Gastrocnemius medialis (tissue), 4 donors: ENCODE results near the gene KRT80. TPM values are rescaled to one million over a fixed set of nuclear protein-coding genes. Genes with fewer than 3 reads are reported as not detected.

Experiments
- ATAC-seq, 2 donors: fragments of 150-250 bp; one replicate each; pipeline ENCODE4 v1.9.1; 2016
- DNase-seq, 2 donors: peaks; one replicate each; pipeline ENCODE4 v3.0.0-alpha.2; 2019
- H3K27ac ChIP-seq, 4 donors: fragments of 200-600 bp; sonication (generic); 1 replicate in 1 of 4; 2 replicates in 3 of 4; pipeline ENCODE4 v1.5.1; 2016 to 2018; ENCODE audit warnings: mild to moderate bottlenecking in 2 of 4, moderate library complexity in 1 of 4
- H3K27me3 ChIP-seq, 3 donors: fragments of 200-600 bp; sonication (generic) in 2 of 3; 1 replicate in 1 of 3; 2 replicates in 2 of 3; pipeline versions ENCODE4 v1.5.1 to v1.6.0; 2016 to 2019; ENCODE audit warnings: mild to moderate bottlenecking in 1 of 3, moderate library complexity in 1 of 3
- H3K36me3 ChIP-seq, 2 donors: fragments of 200-600 bp; sonication (generic) in 1 of 2; one replicate each; pipeline ENCODE4 v1.5.1; 2017 to 2018
- H3K4me1 ChIP-seq, 2 donors: fragments of 200-600 bp; sonication (generic) in 1 of 2; one replicate each; pipeline ENCODE4 v1.5.1; 2016 to 2017; ENCODE audit warnings: mild to moderate bottlenecking in 2 of 2
- H3K4me3 ChIP-seq, 4 donors: fragments of 200-600 bp; sonication (generic) in 3 of 4; 1 replicate in 1 of 4; 2 replicates in 3 of 4; pipeline ENCODE4 v1.5.1; 2016 to 2019; ENCODE audit warnings: mild to moderate bottlenecking in 2 of 4
- H3K9me3 ChIP-seq, 3 donors: fragments of 200-600 bp; sonication (generic) in 2 of 3; 1 replicate in 1 of 3; 2 replicates in 2 of 3; pipeline ENCODE4 v1.5.1; 2016 to 2019
- POLR2A ChIP-seq, 2 donors: fragments of 450-650 bp; IDR thresholded peaks; one replicate each; pipeline ENCODE4 v1.6.1; 2017; ENCODE audit warnings: antibody characterized with exemption in 2 of 2, mild to moderate bottlenecking in 2 of 2, moderate library complexity in 2 of 2
- in situ Hi-C, 4 donors: fragments of 200-750 bp; cut with MboI; loops; one replicate each; pipeline versions ENCODE4 v1.15.0 to v1.8.0; 2017; ENCODE audit warnings: low sequenced_read_pairs in 4 of 4
- intact Hi-C: fragments of 100-400 bp; cut with DNase I; formaldehyde crosslinking; loops from one replicate; pipeline ENCODE4 v1.15.1; 2023; ENCODE audit warnings: low total_unique reads
- total RNA-seq, 4 donors: library from RNA; depleted of rRNA; stranded (reverse); fragments of >200 nt; gene quantifications; one replicate each; pipeline versions ENCODE4 v1.1.0 to v1.2.3, GENCODE V29; 2016
- TF ChIP-seq, protein P1 (sequence below), 5 experiments: fragments of 450-650 bp in 3 of 5; fragments of 200-600 bp in 2 of 5; sonication (generic) in 2 of 5; IDR thresholded peaks in 4 of 5; conservative IDR thresholded peaks in 1 of 5; 1 replicate in 4 of 5; 2 replicates in 1 of 5; pipeline ENCODE4 v1.5.1; 2016 to 2019; ENCODE audit warnings: antibody characterized with exemption in 5 of 5, mild to moderate bottlenecking in 3 of 5, moderate library complexity in 3 of 5

KRT80 gene
- total RNA-seq, 4 donors from 2014 or later, result 0.13 to 0.26 TPM; not detected in 2

DNA sequence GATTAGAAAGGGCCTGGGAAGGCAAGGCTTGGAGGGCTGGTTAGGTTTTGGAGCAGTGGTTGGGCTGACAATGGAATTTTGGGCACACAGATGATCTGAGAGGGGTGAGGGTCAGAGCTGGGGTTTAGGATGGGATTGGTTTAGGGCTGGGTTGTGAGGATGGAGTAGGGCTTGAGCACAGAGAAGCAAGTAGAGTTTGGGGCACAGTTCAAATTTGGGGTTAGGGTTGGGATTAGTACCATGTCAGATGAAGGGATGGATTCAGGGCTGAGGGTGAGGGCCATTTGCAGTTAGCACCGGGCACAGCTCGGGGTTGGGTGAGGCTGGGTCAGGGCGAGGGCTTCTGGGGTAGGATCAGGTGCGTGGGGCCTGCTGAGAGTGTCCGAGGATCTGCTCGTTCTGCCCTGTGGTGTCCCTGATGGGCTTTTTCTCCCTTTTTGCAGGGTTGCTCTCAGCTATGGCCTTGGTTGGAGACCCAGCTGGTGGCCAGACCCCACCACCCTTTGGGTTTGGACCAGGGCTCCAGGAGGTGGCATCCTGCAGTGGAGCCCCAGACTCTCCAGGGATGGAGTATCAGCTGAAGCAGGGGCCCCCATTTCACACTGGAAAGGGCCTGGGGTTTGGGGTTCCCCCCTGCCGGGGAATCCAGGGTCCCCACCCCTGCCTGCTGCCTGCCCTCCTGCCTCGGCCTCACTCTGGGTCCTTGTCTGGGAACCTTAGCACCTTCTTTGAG lies 45.6 kb downstream of the KRT80 start:
- in situ Hi-C loops, result no loop called here
- no peak for TF ChIP-seq POLR2A (IDR thresholded peaks at IDR 0.05)
- TF ChIP-seq, protein P1, sequence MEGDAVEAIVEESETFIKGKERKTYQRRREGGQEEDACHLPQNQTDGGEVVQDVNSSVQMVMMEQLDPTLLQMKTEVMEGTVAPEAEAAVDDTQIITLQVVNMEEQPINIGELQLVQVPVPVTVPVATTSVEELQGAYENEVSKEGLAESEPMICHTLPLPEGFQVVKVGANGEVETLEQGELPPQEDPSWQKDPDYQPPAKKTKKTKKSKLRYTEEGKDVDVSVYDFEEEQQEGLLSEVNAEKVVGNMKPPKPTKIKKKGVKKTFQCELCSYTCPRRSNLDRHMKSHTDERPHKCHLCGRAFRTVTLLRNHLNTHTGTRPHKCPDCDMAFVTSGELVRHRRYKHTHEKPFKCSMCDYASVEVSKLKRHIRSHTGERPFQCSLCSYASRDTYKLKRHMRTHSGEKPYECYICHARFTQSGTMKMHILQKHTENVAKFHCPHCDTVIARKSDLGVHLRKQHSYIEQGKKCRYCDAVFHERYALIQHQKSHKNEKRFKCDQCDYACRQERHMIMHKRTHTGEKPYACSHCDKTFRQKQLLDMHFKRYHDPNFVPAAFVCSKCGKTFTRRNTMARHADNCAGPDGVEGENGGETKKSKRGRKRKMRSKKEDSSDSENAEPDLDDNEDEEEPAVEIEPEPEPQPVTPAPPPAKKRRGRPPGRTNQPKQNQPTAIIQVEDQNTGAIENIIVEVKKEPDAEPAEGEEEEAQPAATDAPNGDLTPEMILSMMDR (IDR thresholded peaks at IDR 0.05 in 4 of 5, conservative IDR thresholded peaks at IDR 0.05 in 1 of 5), result no peak
- no peaks in the 10 kb centered on the region for H3K9me3 ChIP-seq
- H3K4me1 ChIP-seq, result peaks cover 14 to 26% of the 10 kb centered on the region in 2 donors
- ATAC-seq (no peak), DNase-seq (no peak)
- intact Hi-C loops, result loop anchor here (5.0 kb wide), 1 partner anchor 136 kb away; no protein-coding TSS in a partner anchor
- H3K36me3 ChIP-seq, result no peaks in the 10 kb centered on the region
- no peaks in the 10 kb centered on the region for H3K27me3 ChIP-seq
- no peak overlapping the region for H3K4me3 ChIP-seq
- peak overlapping the region; percentile 60 to 90 (median 82) for H3K27ac ChIP-seq

- no peak for DNase-seq
- ATAC-seq, result no peak
- TF ChIP-seq, protein P1 (IDR thresholded peaks at IDR 0.05 in 4 of 5, conservative IDR thresholded peaks at IDR 0.05 in 1 of 5), result no peak
- TF ChIP-seq POLR2A (IDR thresholded peaks at IDR 0.05), result no peak
- intact Hi-C loops (loop anchor here (5.0 kb wide), 1 partner anchor 137 kb away; no protein-coding TSS in a partner anchor), in situ Hi-C loops (no loop called here)
- Histone ChIP-seq H3K9me3 (no peaks in the 10 kb centered on the region), H3K36me3 (no peaks in the 10 kb centered on the region), H3K27ac (no peak overlapping the region), H3K4me1 (peaks cover 14 to 26% of the 10 kb centered on the region in 2 donors), H3K27me3 (no peaks in the 10 kb centered on the region), H3K4me3 (no peak overlapping the region)
Measured at GRCh38 chr12:52145228-52146088, 46.4 kb downstream of the KRT80 start.

DNA sequence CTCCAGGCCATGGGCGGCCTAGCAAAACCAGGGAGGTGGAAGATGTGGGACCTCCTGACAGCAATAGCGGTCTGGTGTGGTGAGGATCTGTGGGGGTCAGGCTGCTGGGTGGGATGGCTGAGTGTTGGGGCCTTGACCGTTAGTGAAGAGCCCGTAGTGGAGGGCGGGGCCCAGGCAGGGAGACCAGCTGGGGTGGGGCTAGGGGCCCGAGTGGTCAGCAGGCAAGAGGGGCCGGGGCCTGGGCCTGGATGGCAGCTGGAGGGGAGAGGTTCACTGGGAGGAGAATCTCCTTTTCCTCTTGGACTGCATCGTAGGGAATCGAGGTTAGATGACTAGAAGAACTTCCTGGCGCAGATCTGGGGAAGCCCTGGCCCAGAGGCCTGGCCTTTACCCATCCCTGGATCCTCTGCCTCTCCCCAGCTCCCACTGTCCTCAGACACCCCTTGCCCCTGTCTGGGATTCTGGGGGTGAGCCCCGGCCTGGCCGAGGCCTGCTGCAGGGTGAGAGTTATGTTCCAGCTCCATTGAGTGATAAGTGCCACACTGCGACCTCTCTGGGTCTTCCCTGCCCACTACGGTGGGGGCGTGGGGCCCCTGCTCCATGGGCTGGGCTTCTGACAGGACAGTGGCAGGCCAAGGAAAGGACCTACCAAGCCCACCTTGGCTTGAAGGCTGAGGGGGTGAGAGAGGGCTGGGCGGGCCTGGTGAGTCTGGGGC lies 47.1 kb downstream of the KRT80 start:
- Histone ChIP-seq H3K9me3 (no peaks in the 10 kb centered on the region), H3K27ac (no peak overlapping the region), H3K36me3 (no peaks in the 10 kb centered on the region), H3K27me3 (no peaks in the 10 kb centered on the region), H3K4me3 (no peak overlapping the region), H3K4me1 (peaks cover 14 to 26% of the 10 kb centered on the region in 2 donors)
- no peak for ATAC-seq
- no peak for DNase-seq
- in situ Hi-C loops (no loop called here), intact Hi-C loops (loop anchor here (5.0 kb wide), 1 partner anchor 138 kb away; no protein-coding TSS in a partner anchor)
- TF ChIP-seq, protein P1 (IDR thresholded peaks at IDR 0.05 in 4 of 5, conservative IDR thresholded peaks at IDR 0.05 in 1 of 5), result no peak
- TF ChIP-seq POLR2A (IDR thresholded peaks at IDR 0.05), result no peak

DNA sequence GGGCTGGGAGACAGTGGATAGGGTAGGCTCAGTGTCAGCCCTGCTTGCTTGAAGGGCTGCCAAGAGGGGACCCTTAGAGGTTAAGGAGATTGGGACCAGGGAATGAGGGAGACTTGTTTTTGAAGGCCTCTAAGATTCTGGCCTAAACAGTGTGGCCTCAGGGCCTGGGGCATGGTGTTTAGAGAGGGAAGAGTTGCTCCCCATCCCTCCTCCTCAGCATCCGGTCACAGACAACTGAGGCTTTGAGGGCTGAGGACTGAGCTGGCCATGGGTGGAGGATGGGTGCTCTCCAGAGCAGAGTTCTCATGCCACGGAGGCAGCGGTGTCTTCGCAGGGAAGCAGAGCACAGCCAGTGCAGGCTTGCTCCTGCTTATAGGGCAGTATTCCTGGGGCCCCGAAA lies 49.4 kb downstream of the KRT80 start:
- no peaks in the 10 kb centered on the region for H3K9me3 ChIP-seq
- DNase-seq (no peak), ATAC-seq (no peak)
- no peak overlapping the region for H3K4me3 ChIP-seq
- no peak overlapping the region for H3K27ac ChIP-seq
- intact Hi-C loops, result no loop called here
- in situ Hi-C loops, result no loop called here
- H3K4me1 ChIP-seq, result peaks cover 7 to 11% of the 10 kb centered on the region in 2 donors
- TF ChIP-seq POLR2A (IDR thresholded peaks at IDR 0.05), result no peak
- no peaks in the 10 kb centered on the region for H3K27me3 ChIP-seq
- no peaks in the 10 kb centered on the region for H3K36me3 ChIP-seq
